Gastroesophageal sphincter (tissue), 4 donors: ENCODE data around the gene EIF3J. TPM values are rescaled to one million over a fixed set of nuclear protein-coding genes. Genes with fewer than 3 reads are reported as not detected.

Source experiments
- ATAC-seq: fragments of 150-250 bp; one replicate; pipeline ENCODE4 v1.9.1; 2016; ENCODE audit warnings: mild to moderate bottlenecking, moderate library complexity
- H3K27ac ChIP-seq, 4 donors: fragments of 200-600 bp; sonication (generic) in 3 of 4; 1 replicate in 3 of 4; 2 replicates in 1 of 4; pipeline ENCODE4 v1.5.1; 2016 to 2019
- H3K27me3 ChIP-seq: fragments of 200-600 bp; sonication (generic); one replicate; pipeline ENCODE4 v1.5.1; 2019
- H3K36me3 ChIP-seq, 2 donors: fragments of 200-600 bp; sonication (generic); one replicate each; pipeline ENCODE4 v1.5.1; 2019; ENCODE audit warnings: control low read depth in 1 of 2
- H3K4me1 ChIP-seq, 3 donors: fragments of 200-600 bp; sonication (generic); 1 replicate in 2 of 3; 2 replicates in 1 of 3; pipeline ENCODE4 v1.5.1; 2016 to 2019; ENCODE audit warnings: control low read depth in 2 of 3
- H3K4me3 ChIP-seq, 2 donors: fragments of 200-600 bp; sonication (generic); one replicate each; pipeline ENCODE4 v1.5.1; 2019; ENCODE audit warnings: mild to moderate bottlenecking in 1 of 2, moderate library complexity in 1 of 2
- H3K9me3 ChIP-seq, 3 donors: fragments of 200-600 bp; sonication (generic); one replicate each; pipeline ENCODE4 v1.5.1; 2017 to 2019; ENCODE audit warnings: control low read depth in 2 of 3
- CTCF ChIP-seq, 4 experiments: fragments of 200-600 bp in 2 of 4; fragments of 450-650 bp in 2 of 4; sonication (generic) in 1 of 4; IDR thresholded peaks; one replicate each; pipeline ENCODE4 v1.5.1; 2017 to 2019; ENCODE audit warnings: antibody characterized with exemption in 4 of 4, mild to moderate bottlenecking in 2 of 4, moderate library complexity in 2 of 4
- EP300 ChIP-seq: sonication (generic); formaldehyde crosslinking; IDR thresholded peaks from one replicate; pipeline ENCODE4 v1.6.1; 2017; ENCODE audit warnings: antibody characterized with exemption, mild to moderate bottlenecking
- POLR2A ChIP-seq, 2 donors: fragments of 450-650 bp; IDR thresholded peaks; one replicate each; pipeline ENCODE4 v1.6.1; 2017; ENCODE audit warnings: antibody characterized with exemption in 2 of 2, mild to moderate bottlenecking in 2 of 2, moderate library complexity in 1 of 2
- POLR2AphosphoS5 ChIP-seq: sonication (generic); formaldehyde crosslinking; IDR thresholded peaks from one replicate; pipeline ENCODE4 v1.6.1; 2017; ENCODE audit warnings: antibody characterized with exemption
- WGBS, 2 donors: methylation state at CpG; one replicate each; pipeline ENCODE4 v1.1.5; 2018; ENCODE audit warnings: low coverage in 1 of 2; 5-methylcytosine and 5-hydroxymethylcytosine counted together
- total RNA-seq, 4 donors: library from RNA; depleted of rRNA; stranded (reverse); fragments of >200 nt; gene quantifications; one replicate each; pipeline ENCODE4 v1.1.0, GENCODE V29; 2016

Gene EIF3J
- total RNA-seq: 10 to 100 TPM; 57.0 to 60.6 (median 57.0) TPM

GRCh38 chr15:44536962-44537734 lies at the start of gene EIF3J:
TSS of gene EIF3J (plus strand) at chr15:44537147. CDS start at chr15:44537195, 48 bp downstream.
- TF ChIP-seq POLR2AphosphoS5 (peak; percentile 93), CTCF (IDR thresholded peaks at IDR 0.05) (peak in 1 of 4 experiments; percentile 33), POLR2A (IDR thresholded peaks at IDR 0.05) (peak; percentile 74 to 79), EP300 (no peak)
- Histone ChIP-seq H3K4me3 (peak within 1 kb of the TSS; percentile 70 to 97), H3K4me1 (peaks cover 0 to 56% (median 25%) of the 10 kb centered on the region in 3 donors), H3K27ac (peak within 1 kb of the TSS; percentile 87 to 99 (median 97)), H3K9me3 (no peaks in the 10 kb centered on the region), H3K27me3 (no peaks in the 10 kb centered on the region), H3K36me3 (peaks cover 0 to 20% of the 10 kb centered on the region in 2 donors)
- no CpG with 5 or more reads among the region's 97 CpGs for WGBS, 2 donors
- ATAC-seq: peak; percentile 95

GRCh38 chr15:44489464-44489863 lies 47.5 kb upstream of the EIF3J start:
- Histone ChIP-seq H3K36me3 (peaks cover 0 to 80% of the 10 kb centered on the region in 2 donors), H3K4me1 (peaks cover 0 to 8% (median 0%) of the 10 kb centered on the region in 3 donors), H3K27me3 (no peaks in the 10 kb centered on the region), H3K27ac (no peak overlapping the region), H3K9me3 (no peaks in the 10 kb centered on the region), H3K4me3 (no peak overlapping the region)
- WGBS, 2 donors: 50 to 55% methylated on average over 1 of the region's 1 CpG
- TF ChIP-seq POLR2A (IDR thresholded peaks at IDR 0.05) (no peak), POLR2AphosphoS5 (no peak), CTCF (IDR thresholded peaks at IDR 0.05) (no peak), EP300 (no peak)
- peak; percentile 66 for ATAC-seq

GRCh38 chr15:44490622-44491021 lies 46.3 kb upstream of the EIF3J start:
- H3K36me3 ChIP-seq: peaks cover 0 to 82% of the 10 kb centered on the region in 2 donors
- H3K4me3 ChIP-seq: no peak overlapping the region
- H3K27ac ChIP-seq: no peak overlapping the region
- H3K4me1 ChIP-seq: peaks cover 0 to 8% (median 0%) of the 10 kb centered on the region in 3 donors
- WGBS, 2 donors: 49 to 66% methylated on average over 3 of the region's 3 CpGs
- H3K9me3 ChIP-seq: no peaks in the 10 kb centered on the region
- TF ChIP-seq POLR2AphosphoS5 (no peak), CTCF (IDR thresholded peaks at IDR 0.05) (no peak), POLR2A (IDR thresholded peaks at IDR 0.05) (no peak), EP300 (no peak)
- no peaks in the 10 kb centered on the region for H3K27me3 ChIP-seq
- ATAC-seq: no peak

- Histone ChIP-seq H3K27ac (no peak overlapping the region), H3K4me3 (no peak overlapping the region), H3K36me3 (peaks cover 0 to 88% of the 10 kb centered on the region in 2 donors), H3K4me1 (peaks cover 0 to 8% (median 0%) of the 10 kb centered on the region in 3 donors), H3K27me3 (no peaks in the 10 kb centered on the region), H3K9me3 (no peaks in the 10 kb centered on the region)
- 71 to 93% methylated on average over 1 to 5 of the region's 7 CpGs for WGBS, 2 donors
- no peak for TF ChIP-seq POLR2A (IDR thresholded peaks at IDR 0.05)
- no peak for TF ChIP-seq POLR2AphosphoS5
- TF ChIP-seq CTCF (IDR thresholded peaks at IDR 0.05): no peak
- TF ChIP-seq EP300: no peak
- ATAC-seq: no peak
Observed at GRCh38 chr15:44492040-44492439, 44.9 kb upstream of the EIF3J start.

- Histone ChIP-seq H3K36me3 (peaks cover 0 to 88% of the 10 kb centered on the region in 2 donors), H3K4me3 (no peak overlapping the region)
- ATAC-seq: no peak
Observed at GRCh38 chr15:44492672-44493071, 44.3 kb upstream of the EIF3J start.

More at GRCh38 chr15:44492672-44493071, 44.3 kb upstream of the EIF3J start:
- H3K4me1 ChIP-seq: peaks cover 0 to 8% (median 0%) of the 10 kb centered on the region in 3 donors
- H3K27ac ChIP-seq: no peak overlapping the region
- TF ChIP-seq CTCF (IDR thresholded peaks at IDR 0.05) (no peak), POLR2A (IDR thresholded peaks at IDR 0.05) (no peak), POLR2AphosphoS5 (no peak), EP300 (no peak)
- H3K27me3 ChIP-seq: no peaks in the 10 kb centered on the region
- no peaks in the 10 kb centered on the region for H3K9me3 ChIP-seq
- 62 to 83% methylated on average over 3 of the region's 3 CpGs for WGBS, 2 donors
